ENCODE data around the gene GRIK4.

- TF ChIP-seq, protein P1, sequence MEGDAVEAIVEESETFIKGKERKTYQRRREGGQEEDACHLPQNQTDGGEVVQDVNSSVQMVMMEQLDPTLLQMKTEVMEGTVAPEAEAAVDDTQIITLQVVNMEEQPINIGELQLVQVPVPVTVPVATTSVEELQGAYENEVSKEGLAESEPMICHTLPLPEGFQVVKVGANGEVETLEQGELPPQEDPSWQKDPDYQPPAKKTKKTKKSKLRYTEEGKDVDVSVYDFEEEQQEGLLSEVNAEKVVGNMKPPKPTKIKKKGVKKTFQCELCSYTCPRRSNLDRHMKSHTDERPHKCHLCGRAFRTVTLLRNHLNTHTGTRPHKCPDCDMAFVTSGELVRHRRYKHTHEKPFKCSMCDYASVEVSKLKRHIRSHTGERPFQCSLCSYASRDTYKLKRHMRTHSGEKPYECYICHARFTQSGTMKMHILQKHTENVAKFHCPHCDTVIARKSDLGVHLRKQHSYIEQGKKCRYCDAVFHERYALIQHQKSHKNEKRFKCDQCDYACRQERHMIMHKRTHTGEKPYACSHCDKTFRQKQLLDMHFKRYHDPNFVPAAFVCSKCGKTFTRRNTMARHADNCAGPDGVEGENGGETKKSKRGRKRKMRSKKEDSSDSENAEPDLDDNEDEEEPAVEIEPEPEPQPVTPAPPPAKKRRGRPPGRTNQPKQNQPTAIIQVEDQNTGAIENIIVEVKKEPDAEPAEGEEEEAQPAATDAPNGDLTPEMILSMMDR (conservative IDR thresholded peaks at IDR 0.05; ENCODE audit: low read depth, low read length), result no peak
- TF ChIP-seq EZH2 (IDR thresholded peaks at IDR 0.05; ENCODE audit: low read length, unreplicated experiment) (no peak), EZH2phosphoT487 (IDR thresholded peaks at IDR 0.05; ENCODE audit: borderline replicate concordance, low read length) (no peak)
Observed at GRCh38 chr11:120954381-120954780, 442.8 kb downstream of the GRIK4 start.

Data from PC-3 (cell line).